ENCODE data around the gene OR7E24.

GRCh38 chr19:9205501-9206113, 45.1 kb upstream of the OR7E24 start:
- TF ChIP-seq CTCF (IDR thresholded peaks at IDR 0.05), result peak; percentile 82 to 91 (median 86)
- no peak for TF ChIP-seq EP300 (IDR thresholded peaks at IDR 0.05)
- TF ChIP-seq POLR2A (IDR thresholded peaks at IDR 0.05; ENCODE audit: low read depth), result no peak

Measured in esophagus muscularis mucosa (tissue), 4 donors.